LNCAP (cell line): ENCODE measurements around the gene UFSP2.

ENCODE experiments used
- TF ChIP-seq, protein P1 (sequence below): fragments of 450-650 bp; IDR thresholded peaks from 2 replicates; pipeline ENCODE4 v1.5.1; 2017; ENCODE audit warnings: mild to moderate bottlenecking

Gene UFSP2

GRCh38 chr4:185358514-185358913 is 67.2 kb downstream of the UFSP2 start:
- TF ChIP-seq, protein P1, sequence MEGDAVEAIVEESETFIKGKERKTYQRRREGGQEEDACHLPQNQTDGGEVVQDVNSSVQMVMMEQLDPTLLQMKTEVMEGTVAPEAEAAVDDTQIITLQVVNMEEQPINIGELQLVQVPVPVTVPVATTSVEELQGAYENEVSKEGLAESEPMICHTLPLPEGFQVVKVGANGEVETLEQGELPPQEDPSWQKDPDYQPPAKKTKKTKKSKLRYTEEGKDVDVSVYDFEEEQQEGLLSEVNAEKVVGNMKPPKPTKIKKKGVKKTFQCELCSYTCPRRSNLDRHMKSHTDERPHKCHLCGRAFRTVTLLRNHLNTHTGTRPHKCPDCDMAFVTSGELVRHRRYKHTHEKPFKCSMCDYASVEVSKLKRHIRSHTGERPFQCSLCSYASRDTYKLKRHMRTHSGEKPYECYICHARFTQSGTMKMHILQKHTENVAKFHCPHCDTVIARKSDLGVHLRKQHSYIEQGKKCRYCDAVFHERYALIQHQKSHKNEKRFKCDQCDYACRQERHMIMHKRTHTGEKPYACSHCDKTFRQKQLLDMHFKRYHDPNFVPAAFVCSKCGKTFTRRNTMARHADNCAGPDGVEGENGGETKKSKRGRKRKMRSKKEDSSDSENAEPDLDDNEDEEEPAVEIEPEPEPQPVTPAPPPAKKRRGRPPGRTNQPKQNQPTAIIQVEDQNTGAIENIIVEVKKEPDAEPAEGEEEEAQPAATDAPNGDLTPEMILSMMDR, result no peak

GRCh38 chr4:185357733-185358440 is 67.9 kb downstream of the UFSP2 start:
- TF ChIP-seq, protein P1, result no peak

DNA sequence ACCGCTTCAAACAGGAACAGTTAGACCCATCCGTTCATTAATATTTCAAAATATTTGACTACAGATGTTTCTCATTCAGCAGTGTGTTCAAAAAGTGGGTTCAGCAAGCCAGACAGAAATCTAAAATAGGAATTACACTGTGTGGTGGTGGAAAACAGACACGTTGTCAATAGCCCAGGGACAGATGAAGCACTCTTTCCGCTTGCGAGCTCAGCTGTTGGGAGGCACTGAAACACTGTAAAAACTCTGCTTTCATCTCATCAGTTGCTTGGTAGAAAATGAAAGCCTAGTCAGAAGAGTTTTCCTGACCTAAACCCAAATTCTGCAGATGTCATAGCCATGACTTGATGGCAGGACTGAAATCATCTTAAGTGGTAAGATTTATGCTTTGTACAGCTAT is 68.6 kb downstream of the UFSP2 start:
- TF ChIP-seq, protein P1, result no peak

- TF ChIP-seq, protein P1, result no peak
These were observed 73.0 kb downstream of the UFSP2 start for GRCh38 chr4:185352741-185353140.

GRCh38 chr4:185352202-185352601 is 73.6 kb downstream of the UFSP2 start:
- TF ChIP-seq, protein P1, result no peak

DNA sequence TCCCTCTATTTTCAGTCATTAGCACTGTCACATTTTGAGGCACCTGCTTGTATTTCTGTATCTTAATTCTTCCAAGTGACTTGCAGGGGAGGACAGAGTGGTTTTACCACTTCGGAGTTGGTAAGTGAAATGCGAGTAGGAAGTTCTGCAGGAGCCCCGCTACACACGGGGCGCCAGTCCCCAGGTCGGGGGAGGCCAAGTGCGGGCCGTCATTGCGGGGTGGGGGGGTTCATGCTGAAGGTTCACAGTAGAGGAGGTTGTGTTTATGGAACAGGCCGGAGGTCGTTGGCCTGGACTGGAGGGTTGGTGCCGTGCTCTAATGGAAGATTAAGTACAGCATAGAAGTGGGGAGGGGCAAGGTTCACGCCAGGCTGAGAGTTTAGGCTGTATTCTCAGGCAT is 74.1 kb downstream of the UFSP2 start:
- TF ChIP-seq, protein P1, result no peak
